K562 (cell line): Measurements from ENCODE around the gene DDC. TPM values are rescaled to one million over a fixed set of nuclear protein-coding genes. Genes with fewer than 3 reads are reported as not detected.

Experiments
- MGA ChIP-seq: fragments of 450-650 bp; IDR thresholded peaks from 2 replicates; pipeline ENCODE4 v1.6.1; 2016; ENCODE audit warnings: mild to moderate bottlenecking, moderate library complexity
- polyA plus RNA-seq, 8 experiments: library from polyadenylated mRNA; depleted of rRNA in 4 of 8; stranded (reverse) in 5 of 8; unstranded in 3 of 8; fragments of >200 nt; fragmentation: Nextera tagmentation in 2 of 8; fragmentation: Illumina TruSeq in 1 of 8; extraction: Ambion mirVana in 2 of 8; extraction: Trizol in 1 of 8; gene quantifications; 2 replicates each; pipeline versions ENCODE4 v1.2.1 to v1.2.3, GENCODE V29; 2011 to 2014; ENCODE audit warnings: inconsistent platforms in 1 of 8, missing spikeins in 1 of 8
- total RNA-seq, 7 experiments: library from RNA; depleted of rRNA in 6 of 7; stranded (reverse); fragments of >200 nt in 6 of 7; fragmentation: Illumina TruSeq in 2 of 7; extraction: Trizol in 2 of 7; gene quantifications; 2 replicates each; pipeline versions ENCODE4 v1.2.1 to v1.2.3, GENCODE V29; 2011 to 2021; ENCODE audit warnings: low replicate concordance in 1 of 7

DDC gene
- total and polyA plus RNA-seq, 9 of the 15 experiments (the other 6 are each of a cell fraction or from before 2014, with no cell fraction given) = not detected

GRCh38 chr7:50488379-50488778, 76.8 kb downstream of the DDC start (continued):
- no peak for TF ChIP-seq MGA
